MM.1S (cell line): ENCODE measurements around the gene NUTM2E.
"Not testable (repeated sequence)": the region's sequence is repeated elsewhere in the genome, so short reads cannot be mapped to it uniquely, and the experiment has no call there.

Experiments used
- CTCF ChIP-seq: fragments of 300-600 bp; sonication (generic); IDR thresholded peaks from 2 replicates; pipeline ENCODE4 v1.5.1; 2016; ENCODE audit warnings: antibody characterized with exemption, low read length, mixed read lengths
- EZH2 ChIP-seq: fragments of 300-600 bp; sonication (generic); optimal IDR thresholded peaks from 2 replicates; pipeline ENCODE3; 2017; ENCODE audit warnings: low read depth, mild to moderate bottlenecking, antibody characterized with exemption, low read length, mixed read lengths

DNA sequence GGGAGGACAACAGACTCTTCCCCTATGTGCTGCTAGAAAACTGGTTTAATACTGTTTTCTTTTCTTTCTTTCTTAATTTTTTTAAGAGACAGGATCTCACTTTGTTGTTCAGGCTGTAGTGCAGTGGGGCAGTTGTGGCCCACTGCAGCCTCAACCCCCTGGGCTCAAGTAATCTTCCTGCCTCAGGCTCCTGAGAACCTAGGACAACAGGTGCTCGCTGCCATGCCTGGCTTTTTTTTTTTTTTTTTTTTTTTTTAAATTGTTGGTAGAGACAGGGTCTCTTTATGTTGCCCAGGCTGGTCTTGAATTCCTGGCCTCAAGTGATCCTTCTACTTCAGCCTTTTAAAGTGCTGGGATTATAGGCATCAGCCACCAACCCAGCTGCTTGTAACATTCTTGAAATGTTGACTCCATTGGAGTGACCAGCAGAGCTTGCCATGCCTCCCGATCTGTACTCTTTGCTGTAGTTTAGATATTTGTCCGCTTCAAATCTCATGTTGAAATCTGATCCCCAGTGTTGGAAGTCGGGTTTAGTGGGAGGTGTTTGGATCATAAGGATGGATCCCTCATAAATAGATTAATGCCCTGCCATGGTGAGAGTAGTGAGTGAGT is 34.5 kb upstream of the NUTM2E start:
- not testable (repeated sequence) for TF ChIP-seq CTCF, EZH2
